ENCODE results near the gene ADAM23.

ADAM23 gene

GRCh38 chr2:206665251-206665650 lies 221.9 kb downstream of the ADAM23 start:
- DNase-seq: no peak

Measured in eye (tissue), 1 donor.